Measurements from ENCODE around the gene RAB9A.

The RAB9A gene

DNA sequence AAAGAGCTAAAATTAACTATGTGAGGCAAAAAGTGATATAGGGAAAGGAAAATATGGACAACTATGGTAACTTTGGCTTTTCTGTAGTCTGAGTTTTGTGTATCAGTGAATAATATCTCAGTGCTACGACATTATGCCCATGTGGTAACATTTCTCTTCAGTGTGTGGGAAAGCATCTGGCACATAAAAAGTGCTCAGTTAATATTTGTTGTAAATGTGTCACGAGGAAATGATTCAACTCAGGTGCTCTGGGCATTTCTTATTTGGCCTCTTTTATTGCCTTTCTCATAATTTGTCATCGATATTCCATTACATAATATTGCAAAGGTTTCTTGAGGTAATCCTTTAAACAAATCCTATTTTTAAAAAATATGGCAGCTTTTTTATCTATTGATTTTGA, 63.2 kb downstream of the RAB9A start:
- no peak for DNase-seq

GRCh38 chrX:13752646-13753045, 63.7 kb downstream of the RAB9A start:
- no peak for DNase-seq

DNA sequence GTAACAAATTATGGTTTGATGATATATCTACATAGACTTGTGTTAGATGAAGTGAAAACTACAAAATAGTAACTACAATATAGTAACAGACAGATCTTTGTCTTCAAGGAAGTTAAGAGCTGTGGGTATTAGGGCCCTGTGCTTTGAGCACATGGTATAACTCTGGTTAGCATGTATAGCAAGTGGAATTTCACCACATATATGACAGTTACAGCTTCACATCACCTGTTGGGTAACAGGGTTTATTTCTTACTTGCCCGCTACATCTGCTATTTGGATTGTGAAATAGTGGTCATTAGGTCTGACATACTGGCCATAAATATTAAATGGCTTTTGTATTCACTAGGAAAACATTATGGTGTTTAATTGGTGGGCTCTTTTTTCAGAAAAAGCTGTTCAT, 65.8 kb downstream of the RAB9A start:
- no peak for DNase-seq

DNA sequence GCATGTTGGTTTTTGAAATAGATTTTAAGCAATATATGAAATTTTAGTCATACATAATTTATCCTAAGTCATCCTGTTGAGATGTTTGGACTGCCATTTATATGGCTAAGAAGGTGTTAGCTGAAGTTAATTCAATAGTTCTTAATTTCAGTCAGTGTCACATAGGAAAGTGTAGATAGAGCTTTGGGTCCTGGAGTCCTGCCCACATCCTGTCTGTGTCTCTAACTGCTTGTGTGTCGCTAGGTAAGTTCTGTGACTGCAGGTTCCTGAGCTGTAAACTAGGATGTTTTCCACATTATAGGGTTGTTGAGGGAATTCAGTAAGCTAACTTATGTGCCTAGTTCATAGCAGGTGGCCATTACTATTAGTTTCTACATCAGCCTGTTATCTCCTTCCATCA, 66.3 kb downstream of the RAB9A start:
- no peak for DNase-seq

- DNase-seq: no peak
Measured at GRCh38 chrX:13756381-13756780, 67.5 kb downstream of the RAB9A start.

- no peak for DNase-seq
Measured at GRCh38 chrX:13759152-13759718, 70.3 kb downstream of the RAB9A start.

All from right forelimb (tissue), 1 donor.